T-cell (primary cell): Measurements from ENCODE around the gene NT5E. TPM values are rescaled to one million over a fixed set of nuclear protein-coding genes. Genes with fewer than 3 reads are reported as not detected.

ENCODE experiments used
- ATAC-seq, 4 experiments: fragments of 200-7000 bp in 3 of 4; fragments of 150-1000 bp in 1 of 4; cut with Tn5 transposase; replicated peaks in 1 of 4; 1 replicate in 3 of 4; 2 replicates in 1 of 4; pipeline ENCODE4 v1.10.0; 2021; ENCODE audit warnings: moderate library complexity in 3 of 4, mild to moderate bottlenecking in 2 of 4, moderate number of reproducible peaks in 1 of 4
- CTCF ChIA-PET, 2 donors: fragments of 300-600 bp; sonication (Branson Sonifier 250); formaldehyde crosslinking; loops; one replicate each; lab custom pipeline; 2022; ENCODE audit warnings: antibody characterized with exemption in 2 of 2; lab: Charles Lee
- POLR2A ChIA-PET, 2 donors: fragments of 300-600 bp; sonication (Branson Sonifier 250); formaldehyde crosslinking; loops; one replicate each; lab custom pipeline; 2022; ENCODE audit warnings: antibody characterized with exemption in 2 of 2; lab: Charles Lee
- DNase-seq, 35 experiments: peaks; one replicate each; pipeline versions ENCODE4 v3.0.0 to v3.0.0-alpha.2; 2013 to 2023
- H3K27ac ChIP-seq: one replicate; pipeline ENCODE4 v1.5.1; 2013; ENCODE audit warnings: low read length
- H3K27me3 ChIP-seq, 2 experiments: replicated peaks in 1 of 2; 1 replicate in 1 of 2; 2 replicates in 1 of 2; pipeline versions ENCODE4 v1.6.1 to v1.7.0; 2013; ENCODE audit warnings: low read length in 1 of 2, mixed read lengths in 1 of 2; ENCODE audit not compliant: control insufficient read depth in 2 of 2, insufficient read depth in 2 of 2; ENCODE audit errors: extremely low read depth in 1 of 2
- H3K36me3 ChIP-seq, 2 donors: 1 replicate in 1 of 2; 2 replicates in 1 of 2; pipeline versions ENCODE4 v1.6.1 to v1.7.0; 2013; ENCODE audit warnings: low read length in 1 of 2; ENCODE audit not compliant: control insufficient read depth in 2 of 2, insufficient read depth in 1 of 2; ENCODE audit errors: extremely low read depth in 1 of 2
- H3K4me1 ChIP-seq, 2 experiments: 1 replicate in 1 of 2; 2 replicates in 1 of 2; pipeline versions ENCODE4 v1.6.1 to v1.7.0; 2013; ENCODE audit warnings: low read length in 2 of 2, mixed read lengths in 1 of 2; ENCODE audit not compliant: insufficient read depth in 2 of 2, control insufficient read depth in 1 of 2; ENCODE audit errors: extremely low read depth in 1 of 2
- H3K4me3 ChIP-seq, 2 donors: 1 replicate in 1 of 2; 2 replicates in 1 of 2; pipeline versions ENCODE4 v1.5.1 to v1.7.0; 2013; ENCODE audit warnings: mild to moderate bottlenecking in 2 of 2, low read length in 1 of 2, moderate library complexity in 1 of 2; ENCODE audit not compliant: control insufficient read depth in 1 of 2; ENCODE audit errors: extremely low read depth in 1 of 2
- H3K9me3 ChIP-seq: 2 replicates; pipeline ENCODE4 v1.7.0; 2013
- H3K27ac Mint-ChIP-seq, 2 donors: one replicate each; pipeline ENCODE4 v1.8.0; 2020 to 2021; ENCODE audit warnings: mild to moderate bottlenecking in 2 of 2, mixed read lengths in 2 of 2
- H3K27me3 Mint-ChIP-seq, 2 donors: one replicate each; pipeline ENCODE4 v1.8.0; 2021 to 2022; ENCODE audit warnings: mixed read lengths in 2 of 2
- H3K36me3 Mint-ChIP-seq: one replicate; pipeline ENCODE4 v1.8.0; 2021; ENCODE audit warnings: mixed read lengths
- H3K4me1 Mint-ChIP-seq, 3 donors: one replicate each; pipeline ENCODE4 v1.8.0; 2020 to 2022; ENCODE audit warnings: mixed read lengths in 3 of 3, mild to moderate bottlenecking in 1 of 3
- H3K4me3 Mint-ChIP-seq, 3 donors: one replicate each; pipeline ENCODE4 v1.8.0; 2020 to 2022; ENCODE audit warnings: mild to moderate bottlenecking in 3 of 3, mixed read lengths in 3 of 3, moderate library complexity in 3 of 3
- H3K9me3 Mint-ChIP-seq, 3 donors: one replicate each; pipeline ENCODE4 v1.8.0; 2020 to 2022; ENCODE audit warnings: mixed read lengths in 3 of 3
- WGBS: methylation state at CpG from one replicate; pipeline ENCODE4 v1.1.5; 2013; ENCODE audit warnings: missing lambda C conversion rate; ENCODE audit not compliant: insufficient coverage; 5-methylcytosine and 5-hydroxymethylcytosine counted together
- total RNA-seq, 35 experiments: library from RNA in 6 of 35; stranded (reverse) in 6 of 35; fragments of 120-200 nt in 1 of 35; gene quantifications; one replicate each; pipeline versions ENCODE4 v1.2.1 to v1.2.4 and lab custom pipeline; 2013 to 2026

The NT5E gene
- total RNA-seq, 5 donors from 2014 or later (not counting 1 experiment from before 2014, with no cell fraction given), result 8.0 to 18.6 (median 11.0) TPM

DNA sequence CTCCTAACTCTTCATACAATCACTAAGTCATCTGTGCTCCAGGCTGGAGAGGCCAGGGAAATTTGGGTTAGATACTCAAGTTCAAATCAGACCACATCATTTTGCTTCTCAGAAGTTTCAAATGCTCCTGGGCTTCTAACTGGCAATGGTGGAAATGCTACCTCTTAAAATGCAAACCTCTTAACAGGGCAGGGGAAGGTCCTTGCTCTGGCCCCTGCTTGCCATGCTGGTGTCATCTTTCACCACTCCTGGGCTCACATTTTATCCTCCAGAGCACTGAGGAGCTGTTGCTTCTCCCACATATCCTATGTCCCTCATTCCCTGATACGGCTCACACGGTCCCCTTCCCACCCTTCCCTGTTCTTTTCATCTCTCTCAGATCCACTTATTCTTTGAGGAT, 41.8 kb upstream of the NT5E start:
- H3K27me3 ChIP-seq, result no peaks in the 10 kb centered on the region
- no peak overlapping the region for H3K27ac ChIP-seq
- Mint-ChIP-seq H3K36me3 (no peaks in the 10 kb centered on the region), H3K4me1 (peaks cover 20 to 32% (median 23%) of the 10 kb centered on the region in 3 donors), H3K9me3 (no peaks in the 10 kb centered on the region), H3K27ac (no peak overlapping the region), H3K27me3 (peaks cover 0 to 1% of the 10 kb centered on the region in 2 donors), H3K4me3 (no peak overlapping the region)
- H3K4me3 ChIP-seq, result no peak overlapping the region
- ATAC-seq (no peak), DNase-seq (no peak)
- H3K36me3 ChIP-seq, result no peaks in the 10 kb centered on the region
- no peaks in the 10 kb centered on the region for H3K4me1 ChIP-seq
- H3K9me3 ChIP-seq, result no peaks in the 10 kb centered on the region
- 96% methylated on average over 2 of the region's 2 CpGs for WGBS
- ChIA-PET CTCF (no interaction called here), POLR2A (no interaction called here)

DNA sequence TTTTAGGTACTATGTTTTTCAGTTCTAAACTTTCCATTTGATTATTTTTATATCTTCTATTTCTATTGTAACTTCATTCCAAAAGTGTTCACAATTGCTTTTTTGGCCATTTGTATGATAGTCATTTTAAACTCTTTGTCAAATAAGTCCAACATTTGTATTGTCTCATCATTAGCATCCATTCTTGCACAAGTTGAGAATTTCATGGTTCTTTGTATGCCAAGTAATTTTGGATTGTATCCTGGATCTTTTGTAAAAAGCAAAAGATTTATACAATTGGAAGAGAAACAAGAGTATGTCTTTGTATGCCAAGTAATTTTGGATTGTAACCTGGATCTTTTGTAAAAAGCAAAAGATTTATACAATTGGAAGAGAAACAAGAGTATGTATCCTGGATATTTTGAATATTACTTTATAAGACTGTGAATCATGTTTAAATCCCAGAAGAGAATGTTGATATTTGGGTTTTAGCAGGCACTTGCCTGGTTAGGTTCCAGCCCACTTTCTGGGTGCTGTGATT, 36.9 kb upstream of the NT5E start:
- Histone ChIP-seq H3K4me3 (no peak overlapping the region), H3K27ac (no peak overlapping the region), H3K9me3 (no peaks in the 10 kb centered on the region), H3K27me3 (no peaks in the 10 kb centered on the region), H3K36me3 (no peaks in the 10 kb centered on the region), H3K4me1 (no peaks in the 10 kb centered on the region)
- ChIA-PET CTCF (no interaction called here), POLR2A (no interaction called here)
- Mint-ChIP-seq H3K4me1 (no peaks in the 10 kb centered on the region), H3K4me3 (no peak overlapping the region), H3K27ac (no peak overlapping the region), H3K27me3 (peaks cover 4 to 7% of the 10 kb centered on the region in 2 donors), H3K9me3 (no peaks in the 10 kb centered on the region), H3K36me3 (no peaks in the 10 kb centered on the region)
- ATAC-seq, result no peak
- DNase-seq, result no peak

DNA sequence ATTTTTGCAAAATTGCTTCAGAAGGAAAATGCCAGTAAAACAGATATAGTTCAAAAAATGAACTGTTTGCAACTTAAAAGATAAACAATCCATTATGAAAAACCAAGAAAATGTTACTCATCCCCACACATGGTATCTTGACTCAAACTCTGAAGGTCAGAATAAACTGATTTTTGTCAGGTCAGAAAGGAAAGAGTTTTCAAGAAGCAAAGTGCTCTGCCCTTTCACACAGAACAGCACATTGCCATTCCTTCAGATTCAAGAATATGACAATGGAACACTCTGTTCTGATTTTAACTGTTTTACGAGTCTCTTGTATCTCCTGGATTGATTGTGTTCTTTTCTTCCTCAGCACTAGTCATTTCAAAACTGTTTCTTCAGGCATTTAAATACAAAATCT, 33.8 kb upstream of the NT5E start:
- CTCF ChIA-PET, result no interaction called here
- Histone ChIP-seq H3K4me1 (peaks cover 0 to 3% of the 10 kb centered on the region in 2 experiments), H3K27me3 (no peaks in the 10 kb centered on the region), H3K36me3 (no peaks in the 10 kb centered on the region), H3K27ac (no peak overlapping the region), H3K4me3 (no peak overlapping the region), H3K9me3 (no peaks in the 10 kb centered on the region)
- Mint-ChIP-seq H3K9me3 (no peaks in the 10 kb centered on the region), H3K27ac (no peak overlapping the region), H3K36me3 (no peaks in the 10 kb centered on the region), H3K4me1 (peaks cover 5 to 12% (median 10%) of the 10 kb centered on the region in 3 donors), H3K4me3 (no peak overlapping the region), H3K27me3 (peaks cover 4 to 10% of the 10 kb centered on the region in 2 donors)
- POLR2A ChIA-PET, result no interaction called here
- no CpG with 5 or more reads among the region's 1 CpG for WGBS
- DNase-seq (no peak), ATAC-seq (no peak)

DNA sequence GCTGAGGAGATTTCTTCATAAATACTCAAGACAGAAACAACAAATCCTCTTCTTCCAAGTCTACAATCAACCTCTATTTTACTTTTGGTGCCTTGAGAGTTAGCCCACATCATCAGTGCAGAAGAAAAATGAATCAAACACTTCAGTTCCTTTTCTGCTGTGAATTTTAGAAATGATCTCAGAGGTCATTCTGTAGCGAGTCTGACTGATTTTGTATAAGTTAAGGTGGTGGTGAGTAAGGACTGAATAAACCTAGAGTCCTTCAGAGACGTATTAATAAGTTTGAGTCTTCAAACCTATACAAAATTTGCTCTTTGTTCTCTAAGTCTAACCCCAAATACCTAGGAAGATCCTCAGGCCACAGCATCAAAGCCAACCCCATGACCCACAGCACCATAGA, 33.1 kb upstream of the NT5E start:
- Histone ChIP-seq H3K36me3 (no peaks in the 10 kb centered on the region), H3K4me3 (no peak overlapping the region), H3K27me3 (no peaks in the 10 kb centered on the region), H3K9me3 (no peaks in the 10 kb centered on the region), H3K27ac (no peak overlapping the region), H3K4me1 (peaks cover 0 to 3% of the 10 kb centered on the region in 2 experiments)
- WGBS, result no CpG with 5 or more reads among the region's 2 CpGs
- Mint-ChIP-seq H3K4me3 (no peak overlapping the region), H3K27ac (no peak overlapping the region), H3K27me3 (peaks cover 4 to 13% of the 10 kb centered on the region in 2 donors), H3K4me1 (peaks cover 5 to 12% (median 10%) of the 10 kb centered on the region in 3 donors), H3K36me3 (no peaks in the 10 kb centered on the region), H3K9me3 (no peaks in the 10 kb centered on the region)
- DNase-seq (no peak), ATAC-seq (no peak)
- CTCF ChIA-PET, result interaction anchor here in 1 of 2 donors (0.7 kb wide), 1 partner anchor 28 kb away, joined by 4 read pairs; no protein-coding TSS in a partner anchor
- POLR2A ChIA-PET, result no interaction called here

DNA sequence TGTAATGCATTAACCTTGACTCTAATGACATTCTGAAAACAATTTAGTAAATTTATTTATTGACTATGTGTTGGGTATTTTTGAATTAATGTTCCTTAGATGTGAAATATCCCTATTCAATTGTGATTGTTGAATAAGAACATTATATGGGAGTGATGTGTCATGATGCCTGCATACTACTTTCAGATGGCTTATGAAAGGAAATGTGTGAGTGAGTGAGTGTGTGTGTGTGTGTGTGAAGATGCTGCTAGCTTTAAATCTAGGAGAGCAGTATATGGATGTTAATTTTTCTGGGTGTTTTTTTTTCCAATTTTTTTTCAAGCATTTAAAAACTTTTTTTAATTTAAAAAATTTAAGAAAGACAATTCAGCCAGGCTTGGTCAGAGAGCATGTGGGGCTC, 32.5 kb upstream of the NT5E start:
- Mint-ChIP-seq H3K9me3 (no peaks in the 10 kb centered on the region), H3K4me3 (no peak overlapping the region), H3K27me3 (peaks cover 4 to 13% of the 10 kb centered on the region in 2 donors), H3K36me3 (no peaks in the 10 kb centered on the region), H3K4me1 (peaks cover 5 to 14% (median 10%) of the 10 kb centered on the region in 3 donors), H3K27ac (no peak overlapping the region)
- H3K27ac ChIP-seq, result no peak overlapping the region
- POLR2A ChIA-PET, result no interaction called here
- peaks cover 0 to 3% of the 10 kb centered on the region in 2 experiments for H3K4me1 ChIP-seq
- CTCF ChIA-PET, result interaction anchor here in 1 of 2 donors (0.7 kb wide), 1 partner anchor 28 kb away, joined by 4 read pairs; no protein-coding TSS in a partner anchor
- DNase-seq (no peak), ATAC-seq (no peak)
- no peaks in the 10 kb centered on the region for H3K36me3 ChIP-seq
- H3K27me3 ChIP-seq, result no peaks in the 10 kb centered on the region
- H3K9me3 ChIP-seq, result no peaks in the 10 kb centered on the region
- no peak overlapping the region for H3K4me3 ChIP-seq

DNA sequence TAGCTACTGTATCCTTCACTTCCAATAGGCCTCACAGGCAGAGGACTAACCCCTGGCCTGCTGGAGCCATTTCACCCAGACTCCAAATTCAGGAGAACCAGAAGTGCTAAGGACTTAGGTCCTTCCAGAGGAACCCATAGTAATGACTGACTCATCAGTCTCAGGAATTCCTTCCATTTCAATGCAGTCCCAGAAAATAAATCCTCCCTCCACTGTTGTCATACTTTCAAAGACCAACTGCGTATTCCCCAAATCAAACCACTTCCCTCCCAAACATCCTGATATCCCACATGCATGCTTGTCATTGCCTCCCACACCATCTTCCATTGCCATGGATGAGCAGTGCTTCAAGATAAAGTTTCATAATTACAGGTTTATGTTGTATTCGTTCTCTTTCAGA, 31.8 kb upstream of the NT5E start:
- peaks cover 5 to 14% (median 10%) of the 10 kb centered on the region in 3 donors for H3K4me1 Mint-ChIP-seq
- Histone ChIP-seq H3K27me3 (no peaks in the 10 kb centered on the region), H3K27ac (no peak overlapping the region), H3K9me3 (no peaks in the 10 kb centered on the region), H3K4me3 (no peak overlapping the region), H3K36me3 (no peaks in the 10 kb centered on the region), H3K4me1 (peaks cover 0 to 3% of the 10 kb centered on the region in 2 experiments)
- H3K36me3 Mint-ChIP-seq, result no peaks in the 10 kb centered on the region
- no peak for ATAC-seq
- H3K27ac Mint-ChIP-seq, result no peak overlapping the region
- no peaks in the 10 kb centered on the region for H3K9me3 Mint-ChIP-seq
- peaks cover 4 to 13% of the 10 kb centered on the region in 2 donors for H3K27me3 Mint-ChIP-seq
- 60% methylated on average over 1 of the region's 2 CpGs for WGBS
- CTCF ChIA-PET, result interaction anchor here in 1 of 2 donors (0.6 kb wide), 1 partner anchor 61 kb away, joined by 6 read pairs; no protein-coding TSS in a partner anchor
- DNase-seq, result no peak
- POLR2A ChIA-PET, result no interaction called here
- no peak overlapping the region for H3K4me3 Mint-ChIP-seq
